Ureter (tissue), 1 donor: ENCODE data around the gene SP110. TPM values are rescaled to one million over a fixed set of nuclear protein-coding genes. Genes with fewer than 3 reads are reported as not detected.
"Not testable (repeated sequence)": the region's sequence is repeated elsewhere in the genome, so short reads cannot be mapped to it uniquely, and the experiment has no call there.

Experiments
- DNase-seq: peaks from one replicate; pipeline ENCODE4 v3.0.0-alpha.2; 2020; ENCODE audit warnings: low spot score
- total RNA-seq: library from RNA; stranded (reverse); gene quantifications from one replicate; pipeline ENCODE4 v1.2.4, GENCODE V29; 2023
- donor health status: DM: yes; HTN: yes; CAD: no.

SP110 gene
- 26.1 TPM for total RNA-seq

GRCh38 chr2:230219419-230220331 is at the start of gene SP110:
TSS of gene SP110 (minus strand) at chr2:230219984. CDS start at chr2:230216927, 3,057 bp downstream.
- peak; percentile 90 for DNase-seq

GRCh38 chr2:230268606-230269243 is 48.9 kb upstream of the SP110 start:
- no peak for DNase-seq

GRCh38 chr2:230267556-230267955 is 47.8 kb upstream of the SP110 start:
- no peak for DNase-seq

- DNase-seq = no peak
These were observed 47.3 kb upstream of the SP110 start for GRCh38 chr2:230267059-230267458.

- DNase-seq = no peak
These were observed 46.9 kb upstream of the SP110 start for GRCh38 chr2:230266638-230267037.

- DNase-seq = not testable (repeated sequence)
These were observed 45.2 kb upstream of the SP110 start for GRCh38 chr2:230264945-230265344.

GRCh38 chr2:230262246-230262645 is 42.5 kb upstream of the SP110 start:
- DNase-seq = no peak

GRCh38 chr2:230258483-230258882 is 38.7 kb upstream of the SP110 start:
- no peak for DNase-seq

- no peak for DNase-seq
These were observed 37.0 kb upstream of the SP110 start for GRCh38 chr2:230256733-230257332.

- no peak for DNase-seq
These were observed 34.5 kb upstream of the SP110 start for GRCh38 chr2:230254152-230254881.

GRCh38 chr2:230250231-230250630 is 30.4 kb upstream of the SP110 start:
- DNase-seq = no peak

GRCh38 chr2:230246206-230246605 is 26.4 kb upstream of the SP110 start:
- DNase-seq = no peak

GRCh38 chr2:230244211-230244610 is 24.4 kb upstream of the SP110 start:
- DNase-seq = no peak

- DNase-seq = no peak
These were observed 15.1 kb upstream of the SP110 start for GRCh38 chr2:230234845-230235244.

- no peak for DNase-seq
These were observed 14.4 kb upstream of the SP110 start for GRCh38 chr2:230234122-230234722.

- DNase-seq = no peak
These were observed 11.5 kb upstream of the SP110 start for GRCh38 chr2:230231251-230231650.

GRCh38 chr2:230230496-230231200 is 10.9 kb upstream of the SP110 start:
- DNase-seq = no peak

- no peak for DNase-seq
These were observed 10.3 kb upstream of the SP110 start for GRCh38 chr2:230230087-230230486.

- no peak for DNase-seq
These were observed 7.4 kb upstream of the SP110 start for GRCh38 chr2:230227216-230227615.

GRCh38 chr2:230226051-230226551 is 6.3 kb upstream of the SP110 start:
- DNase-seq = no peak

- peak; percentile 53 for DNase-seq
These were observed 5.7 kb upstream of the SP110 start, which contains the start of gene SP140 for GRCh38 chr2:230225486-230225885. TSS of gene SP140 (plus strand) at chr2:230225736. CDS start at chr2:230225845, 109 bp downstream.
